Activated CD8-positive, alpha-beta memory T cell treated with anti-CD3 and anti-CD28 coated beads, Interleukin-2, amount 50 U/mL, for 24 hours (primary cell): Measurements from ENCODE around the gene CALR3.

Experiments used
- DNase-seq: peaks from one replicate; pipeline ENCODE4 v3.0.0-alpha.2; 2020; ENCODE audit errors: extremely low read depth

CALR3 gene

DNA sequence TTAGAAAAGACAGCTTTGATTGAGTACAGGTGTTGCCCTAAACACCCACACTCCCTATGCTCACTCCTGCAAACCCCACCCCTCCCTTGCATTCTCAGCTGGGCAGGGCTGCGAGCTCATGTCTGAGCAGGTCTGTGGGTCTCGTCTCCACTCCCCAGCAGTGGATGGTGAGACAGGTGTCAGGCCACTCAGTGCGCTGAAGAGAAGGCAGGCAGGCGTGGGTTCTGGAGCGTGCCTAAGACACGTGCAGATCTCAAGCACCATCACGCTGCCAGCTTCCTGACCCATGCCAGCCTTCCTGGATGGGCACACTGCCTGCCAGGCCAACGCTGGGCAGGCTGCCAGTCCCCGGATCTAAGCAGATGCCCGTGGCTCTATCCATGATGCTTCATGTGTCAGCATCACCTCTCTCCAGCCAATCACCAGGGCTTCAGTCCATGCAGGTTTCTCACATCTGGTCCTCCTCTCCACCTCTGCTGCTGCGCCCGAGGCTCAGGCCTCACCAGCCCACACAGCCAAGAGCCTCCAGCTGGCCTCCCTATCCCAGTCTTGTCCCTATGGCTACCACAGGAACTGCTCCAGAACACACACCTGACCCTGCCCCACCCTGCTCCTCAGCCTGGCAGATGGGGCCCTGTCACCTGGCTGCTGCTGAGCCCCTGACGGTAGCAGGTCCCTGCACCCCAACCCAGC lies 66.8 kb downstream of the CALR3 start:
- no peak for DNase-seq
